ENCODE measurements around the gene CDC42BPB. TPM values are rescaled to one million over a fixed set of nuclear protein-coding genes. Genes with fewer than 3 reads are reported as not detected.
A peak's percentile ranks its signal among the peaks of the same experiment; 100 is the strongest.

Gene CDC42BPB
- total and polyA plus RNA-seq, 2 of the 13 experiments (the other 11 are each of a cell fraction or from before 2014, with no cell fraction given) = 19.7 to 32.3 TPM

- TF ChIP-seq ZNF646 (CRISPR knock-in tag; IDR thresholded peaks at IDR 0.05) = no peak
- TF ChIP-seq NR2F2 (IDR thresholded peaks at IDR 0.05; ENCODE audit: borderline replicate concordance, low read depth) = no peak
- no peak for TF ChIP-seq HNF4G (IDR thresholded peaks at IDR 0.05; ENCODE audit: borderline replicate concordance, low read depth, low read length)
- no peak for TF ChIP-seq HNF4G (CRISPR knock-in tag; IDR thresholded peaks at IDR 0.05; ENCODE audit: borderline replicate concordance, low read depth)
- TF ChIP-seq ZBTB40 (IDR thresholded peaks at IDR 0.05) = no peak
- TF ChIP-seq ZBTB40 (CRISPR knock-in tag; IDR thresholded peaks at IDR 0.05) = no peak
- TF ChIP-seq SOX5 (CRISPR knock-in tag; IDR thresholded peaks at IDR 0.05; ENCODE audit: borderline replicate concordance) = no peak
- no peak for TF ChIP-seq RBM39 (IDR thresholded peaks at IDR 0.05; ENCODE audit: low read depth, low read length, poor library complexity, severe bottlenecking)
- TF ChIP-seq MIER3 (CRISPR knock-in tag; IDR thresholded peaks at IDR 0.05; ENCODE audit: borderline replicate concordance) = no peak
- no peak for TF ChIP-seq ZSCAN12 (CRISPR knock-in tag; IDR thresholded peaks at IDR 0.05)
- TF ChIP-seq PHF21A (CRISPR knock-in tag; IDR thresholded peaks at IDR 0.05) = peak; percentile 9; the same call in 1 of the 2 replicates
- no peak for TF ChIP-seq ZNF207 (IDR thresholded peaks at IDR 0.05; ENCODE audit: borderline replicate concordance)
- TF ChIP-seq ZGPAT (CRISPR knock-in tag; IDR thresholded peaks at IDR 0.05) = no peak
Observed at GRCh38 chr14:103074729-103075367, 17.5 kb upstream of the CDC42BPB start (continued).
